GM23248 (cell line): ENCODE data around the gene OPTC. TPM values are rescaled to one million over a fixed set of nuclear protein-coding genes. Genes with fewer than 3 reads are reported as not detected.

Experiments used
- DNase-seq: peaks from one replicate; pipeline ENCODE4 v3.0.0-alpha.2; 2015
- H2AFZ ChIP-seq: fragments of 200-600 bp; sonication (generic); 2 replicates; pipeline ENCODE4 v1.6.1; 2016; ENCODE audit warnings: antibody characterized with exemption
- H3F3A ChIP-seq: fragments of 200-600 bp; sonication (generic); 2 replicates; pipeline ENCODE4 v1.6.1; 2016; ENCODE audit warnings: mild to moderate bottlenecking, antibody characterized with exemption, mixed run types; ENCODE audit not compliant: insufficient read depth
- H3K27ac ChIP-seq: fragments of 200-600 bp; sonication (generic); 2 replicates; pipeline ENCODE4 v1.5.1; 2016; ENCODE audit warnings: mild to moderate bottlenecking
- H3K27me3 ChIP-seq: fragments of 200-600 bp; sonication (generic); replicated peaks from 2 replicates; pipeline ENCODE4 v1.6.1; 2016; ENCODE audit warnings: mild to moderate bottlenecking; ENCODE audit not compliant: insufficient read depth
- H3K36me3 ChIP-seq: fragments of 200-600 bp; sonication (generic); 2 replicates; pipeline ENCODE4 v1.6.1; 2016; ENCODE audit warnings: low read depth, mild to moderate bottlenecking
- H3K4me1 ChIP-seq: fragments of 200-600 bp; sonication (generic); 2 replicates; pipeline ENCODE4 v1.6.1; 2016; ENCODE audit warnings: mild to moderate bottlenecking; ENCODE audit not compliant: insufficient read depth
- H3K4me2 ChIP-seq: fragments of 200-600 bp; sonication (generic); one replicate; pipeline ENCODE4 v1.6.1; 2016; ENCODE audit warnings: mild to moderate bottlenecking; ENCODE audit not compliant: unreplicated experiment
- H3K4me3 ChIP-seq: fragments of 200-600 bp; sonication (generic); 2 replicates; pipeline ENCODE4 v1.5.1; 2016; ENCODE audit warnings: mild to moderate bottlenecking
- H3K79me2 ChIP-seq: fragments of 200-600 bp; sonication (generic); 2 replicates; pipeline ENCODE4 v1.6.1; 2016; ENCODE audit warnings: mild to moderate bottlenecking; ENCODE audit not compliant: insufficient read depth
- H3K9ac ChIP-seq: fragments of 200-600 bp; sonication (generic); 2 replicates; pipeline ENCODE4 v1.6.1; 2016; ENCODE audit warnings: mild to moderate bottlenecking
- H3K9me2 ChIP-seq: fragments of 200-600 bp; sonication (generic); 2 replicates; pipeline ENCODE4 v1.6.1; 2016; ENCODE audit warnings: mixed run types, mild to moderate bottlenecking, moderate library complexity; ENCODE audit not compliant: insufficient read depth
- H3K9me3 ChIP-seq: fragments of 200-600 bp; sonication (generic); one replicate; pipeline ENCODE4 v1.6.1; 2017; ENCODE audit warnings: low read depth
- H4K20me1 ChIP-seq: fragments of 200-600 bp; sonication (generic); 2 replicates; pipeline ENCODE4 v1.6.0; 2016; ENCODE audit not compliant: insufficient read depth
- EZH2 ChIP-seq: fragments of 200-600 bp; sonication (generic); IDR thresholded peaks from 2 replicates; pipeline ENCODE4 v1.6.1; 2018; ENCODE audit warnings: antibody characterized with exemption, mild to moderate bottlenecking; ENCODE audit not compliant: insufficient read depth, poor library complexity, severe bottlenecking
- EZH2phosphoT487 ChIP-seq: fragments of 200-600 bp; sonication (generic); IDR thresholded peaks from 2 replicates; pipeline ENCODE4 v1.6.1; 2018; ENCODE audit warnings: antibody characterized with exemption, moderate library complexity, mild to moderate bottlenecking, low read depth; ENCODE audit not compliant: insufficient read depth
- WGBS, 2 experiments: methylation state at CpG; one replicate each; pipeline ENCODE4 v1.1.6; 2015 to 2017; ENCODE audit warnings: low lambda C conversion rate in 2 of 2, low coverage in 1 of 2; ENCODE audit errors: missing lambda C conversion rate in 2 of 2; 5-methylcytosine and 5-hydroxymethylcytosine counted together
- in situ Hi-C: fragments of 300-500 bp; cut with MboI; formaldehyde crosslinking; loops from 2 replicates; pipeline ENCODE4 v1.15.0; 2020
- polyA plus RNA-seq: library from polyadenylated mRNA; unstranded; fragments of >200 nt; fragmentation: Nextera tagmentation; extraction: Ambion mirVana; gene quantifications from 2 replicates; pipeline ENCODE4 v1.2.1, GENCODE V29; 2016
- total RNA-seq: library from RNA; depleted of rRNA; stranded (reverse); fragments of >200 nt; shearing (Covaris generic); gene quantifications from 2 replicates; pipeline ENCODE4 v1.2.3, GENCODE V29; 2014; rRNA removed

The OPTC gene
- total and polyA plus RNA-seq, 2 experiments from 2014 or later, result not detected

- Histone ChIP-seq H3K4me2 (peak overlapping the region; percentile 76), H4K20me1 (no peaks in the 10 kb centered on the region), H3F3A (peaks cover 58% of the 10 kb centered on the region), H3K9ac (peak overlapping the region; percentile 84), H3K36me3 (no peaks in the 10 kb centered on the region), H3K79me2 (no peaks in the 10 kb centered on the region), H3K27me3 (no peaks in the 10 kb centered on the region), H3K9me3 (no peaks in the 10 kb centered on the region), H3K4me3 (peak overlapping the region; percentile 45), H3K27ac (peak overlapping the region; percentile 98), H3K4me1 (peaks cover 57% of the 10 kb centered on the region), H3K9me2 (no peaks in the 10 kb centered on the region), H2AFZ (peak overlapping the region; percentile 63)
- in situ Hi-C loops, result no loop called here
- TF ChIP-seq EZH2 (no peak), EZH2phosphoT487 (no peak)
- 24 to 26% methylated on average over 7 of the region's 7 CpGs for WGBS, 2 experiments
- DNase-seq, result no peak
Measured at GRCh38 chr1:203555511-203556046, 61.6 kb downstream of the OPTC start.

GRCh38 chr1:203556047-203556851, 62.3 kb downstream of the OPTC start:
- Histone ChIP-seq H3K9me2 (no peaks in the 10 kb centered on the region), H3F3A (peaks cover 60% of the 10 kb centered on the region), H3K27ac (peak overlapping the region; percentile 98), H3K27me3 (no peaks in the 10 kb centered on the region), H3K9me3 (no peaks in the 10 kb centered on the region), H3K36me3 (no peaks in the 10 kb centered on the region), H2AFZ (peak overlapping the region; percentile 63), H3K4me2 (peak overlapping the region; percentile 76), H4K20me1 (no peaks in the 10 kb centered on the region), H3K4me3 (peak overlapping the region; percentile 45), H3K79me2 (no peaks in the 10 kb centered on the region), H3K9ac (peak overlapping the region; percentile 84), H3K4me1 (peaks cover 57% of the 10 kb centered on the region)
- 2% methylated on average over 16 of the region's 16 CpGs for WGBS, 2 experiments
- TF ChIP-seq EZH2phosphoT487 (no peak), EZH2 (no peak)
- peak; percentile 95 for DNase-seq
- in situ Hi-C loops, result no loop called here

GRCh38 chr1:203557390-203557789, 63.4 kb downstream of the OPTC start:
- peak overlapping the region; percentile 84 for H3K9ac ChIP-seq
- H3K27me3 ChIP-seq, result no peaks in the 10 kb centered on the region
- in situ Hi-C loops, result no loop called here
- no peaks in the 10 kb centered on the region for H4K20me1 ChIP-seq
- no peak for TF ChIP-seq EZH2phosphoT487
- no peak for TF ChIP-seq EZH2
- peak overlapping the region; percentile 98 for H3K27ac ChIP-seq
- peak overlapping the region; percentile 45 for H3K4me3 ChIP-seq
- H2AFZ ChIP-seq, result no peak overlapping the region
- H3K4me2 ChIP-seq, result peak overlapping the region; percentile 76
- H3F3A ChIP-seq, result peaks cover 60% of the 10 kb centered on the region
- H3K9me2 ChIP-seq, result no peaks in the 10 kb centered on the region
- H3K9me3 ChIP-seq, result no peaks in the 10 kb centered on the region
- H3K79me2 ChIP-seq, result no peaks in the 10 kb centered on the region
- 0 to 2% methylated on average over 7 of the region's 7 CpGs for WGBS, 2 experiments
- DNase-seq, result peak; percentile 94
- peaks cover 57% of the 10 kb centered on the region for H3K4me1 ChIP-seq
- no peaks in the 10 kb centered on the region for H3K36me3 ChIP-seq

- Histone ChIP-seq H3K9me2 (no peaks in the 10 kb centered on the region), H3K4me1 (peaks cover 60% of the 10 kb centered on the region), H3K9me3 (no peaks in the 10 kb centered on the region), H4K20me1 (no peaks in the 10 kb centered on the region), H3K36me3 (no peaks in the 10 kb centered on the region), H3K79me2 (no peaks in the 10 kb centered on the region), H3K4me3 (peak overlapping the region; percentile 45), H3K27me3 (no peaks in the 10 kb centered on the region), H3K4me2 (peak overlapping the region; percentile 76), H2AFZ (no peak overlapping the region), H3K9ac (peak overlapping the region; percentile 84), H3F3A (peaks cover 60% of the 10 kb centered on the region), H3K27ac (peak overlapping the region; percentile 98)
- 1 to 3% methylated on average over 5 of the region's 5 CpGs for WGBS, 2 experiments
- TF ChIP-seq EZH2phosphoT487, result peak; percentile 99
- no peak for TF ChIP-seq EZH2
- DNase-seq, result peak; percentile 100
- in situ Hi-C loops, result no loop called here
Measured at GRCh38 chr1:203558064-203558760, 64.3 kb downstream of the OPTC start.

Other genes with a start within 250 kb of the OPTC start
- 5.0 and 7.8 TPM in 2 replicates for gene BTG2, start 188.6 kb upstream of the OPTC start, total RNA-seq
- 7.5 and 7.9 TPM in 2 replicates for gene BTG2, start 188.6 kb upstream of the OPTC start, polyA plus RNA-seq
- 12.1 and 14.6 TPM in 2 replicates for gene FMOD, start 143.0 kb upstream of the OPTC start, total RNA-seq
- 11.2 and 11.4 TPM in 2 replicates for gene FMOD, start 143.0 kb upstream of the OPTC start, polyA plus RNA-seq
- under 0.01 and 0.32 TPM in 2 replicates for gene PRELP, start 18.3 kb upstream of the OPTC start, total RNA-seq
- 1.6 and 1.7 TPM in 2 replicates for gene PRELP, start 18.3 kb upstream of the OPTC start, polyA plus RNA-seq
- 82.8 and 86.6 TPM in 2 replicates for gene ATP2B4, start 132.7 kb downstream of the OPTC start, total RNA-seq
- gene ATP2B4, start 132.7 kb downstream of the OPTC start, polyA plus RNA-seq, result 49.5 and 49.7 TPM in 2 replicates